KOPT-K1 (cell line): ENCODE measurements around the gene GALNT15.

Experiments
- H3K27ac ChIP-seq: fragments of 200-600 bp; sonication (generic); 2 replicates; pipeline ENCODE4 v1.5.1; 2016; ENCODE audit warnings: antibody characterized with exemption, mild to moderate bottlenecking, low read depth, low read length; ENCODE audit not compliant: poor library complexity, severe bottlenecking
- H3K36me3 ChIP-seq: fragments of 200-600 bp; sonication (generic); 2 replicates; pipeline ENCODE4 v1.5.1; 2017; ENCODE audit warnings: antibody characterized with exemption, mild to moderate bottlenecking, low read length, moderate library complexity; ENCODE audit not compliant: insufficient read depth
- H3K9me3 ChIP-seq: fragments of 200-600 bp; sonication (generic); 2 replicates; pipeline ENCODE4 v1.5.1; 2017; ENCODE audit warnings: antibody characterized with exemption, low read length, mild to moderate bottlenecking; ENCODE audit not compliant: insufficient read depth, poor library complexity, severe bottlenecking

GALNT15 gene

GRCh38 chr3:16280671-16281070 lies 106.2 kb downstream of the GALNT15 start:
- Histone ChIP-seq H3K27ac (no peak overlapping the region), H3K36me3 (peaks cover 59% of the 10 kb centered on the region), H3K9me3 (no peaks in the 10 kb centered on the region)
